ENCODE results near the gene MEF2C.

MEF2C gene

GRCh38 chr5:88675168-88675707 lies 207.7 kb downstream of the MEF2C start:
- DNase-seq (ENCODE audit: low read depth): no peak

GRCh38 chr5:88674356-88675167 lies 208.4 kb downstream of the MEF2C start:
- DNase-seq (ENCODE audit: low read depth): peak; percentile 68

- no peak for DNase-seq (ENCODE audit: low read depth)
Observed at GRCh38 chr5:88673253-88674105, 209.5 kb downstream of the MEF2C start.

DNA sequence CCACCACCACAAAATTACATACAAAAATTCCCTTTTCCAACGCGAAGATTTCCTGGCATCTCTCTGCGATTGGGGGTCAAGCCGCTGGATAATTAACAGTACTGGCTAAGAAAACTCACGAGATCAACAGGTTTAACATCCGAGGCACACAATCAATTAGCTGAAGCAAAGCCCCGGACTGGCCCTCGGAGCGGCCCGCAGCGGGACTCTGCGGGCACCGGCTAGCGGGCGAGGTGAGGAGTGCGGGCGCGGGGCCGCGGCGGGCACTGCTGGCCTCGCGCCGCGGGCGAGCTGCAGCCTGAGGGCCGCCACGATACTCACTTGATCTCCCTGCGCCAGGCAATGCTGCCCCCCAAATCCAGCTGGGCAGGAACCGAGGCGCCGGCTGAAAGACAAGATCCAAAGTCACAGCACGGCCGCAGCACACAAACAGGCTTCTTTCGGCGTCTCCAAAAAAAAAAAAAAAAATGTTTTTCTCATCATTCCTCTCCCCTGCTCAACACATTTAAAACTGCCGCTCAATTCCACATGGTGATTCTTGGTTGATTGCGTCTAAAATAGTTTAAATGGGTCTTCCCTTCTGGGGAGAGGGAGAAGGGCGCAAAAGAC lies 210.2 kb downstream of the MEF2C start:
- no peak for DNase-seq (ENCODE audit: low read depth)

GRCh38 chr5:88671505-88672499 lies 211.2 kb downstream of the MEF2C start:
- no peak for DNase-seq (ENCODE audit: low read depth)

GRCh38 chr5:88671106-88671504 lies 211.9 kb downstream of the MEF2C start:
- no peak for DNase-seq (ENCODE audit: low read depth)

GRCh38 chr5:88670461-88670860 lies 212.5 kb downstream of the MEF2C start:
- no peak for DNase-seq (ENCODE audit: low read depth)

DNA sequence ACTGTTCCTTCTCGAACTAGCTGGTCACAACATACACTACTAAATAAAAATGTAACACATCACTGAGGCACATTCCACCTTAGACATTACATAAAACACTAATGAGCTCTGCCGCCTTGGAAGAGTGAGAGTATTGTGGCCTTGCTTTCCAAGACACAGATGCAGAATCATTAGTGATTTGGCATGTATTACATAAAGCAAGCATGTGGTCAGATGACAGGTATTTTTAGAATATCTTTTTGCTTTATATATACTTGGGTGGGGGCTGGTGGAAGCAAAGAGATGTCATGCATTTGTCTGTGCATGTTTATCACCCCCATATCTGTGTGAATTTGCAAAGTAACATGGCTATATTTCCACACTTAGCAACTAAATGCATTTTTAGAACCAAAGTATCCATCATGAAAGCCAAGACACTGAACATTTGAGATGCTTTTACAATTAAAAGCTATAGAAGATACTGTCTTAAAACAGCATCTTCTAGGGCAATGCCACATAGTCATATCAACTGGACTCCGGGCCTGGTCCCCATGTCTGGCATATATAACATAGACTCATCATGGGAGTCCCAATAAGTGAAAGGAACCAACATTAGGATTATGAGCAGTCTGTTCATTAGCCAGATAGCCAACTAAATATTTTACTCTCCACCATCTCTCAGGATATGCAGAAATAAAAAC lies 213.5 kb downstream of the MEF2C start:
- DNase-seq (ENCODE audit: low read depth): no peak

GRCh38 chr5:88667496-88668201 lies 215.3 kb downstream of the MEF2C start:
- DNase-seq (ENCODE audit: low read depth): no peak

All from CMK (cell line).